Transverse colon (tissue), 4 donors: ENCODE results near the gene LONP2.

Source experiments
- CTCF ChIP-seq, 5 experiments: fragments of 200-600 bp in 3 of 5; fragments of 450-650 bp in 2 of 5; sonication (generic) in 3 of 5; IDR thresholded peaks; 1 replicate in 2 of 5; 2 replicates in 3 of 5; pipeline ENCODE4 v1.5.1; 2016 to 2017; ENCODE audit warnings: antibody characterized with exemption in 5 of 5, inconsistent platforms in 3 of 5, mild to moderate bottlenecking in 2 of 5, moderate library complexity in 1 of 5
- POLR2A ChIP-seq: fragments of 450-650 bp; IDR thresholded peaks from one replicate; pipeline ENCODE4 v1.6.1; 2016; ENCODE audit warnings: antibody characterized with exemption, mild to moderate bottlenecking, moderate library complexity
- POLR2AphosphoS5 ChIP-seq, 3 donors: sonication (generic); formaldehyde crosslinking; IDR thresholded peaks; one replicate each; pipeline ENCODE4 v1.6.1; 2016; ENCODE audit warnings: antibody characterized with exemption in 3 of 3

- no peak for TF ChIP-seq CTCF (IDR thresholded peaks at IDR 0.05)
- TF ChIP-seq POLR2A, result no peak
- TF ChIP-seq POLR2AphosphoS5 (IDR thresholded peaks at IDR 0.05), result no peak
Observed at GRCh38 chr16:48334325-48334724, 90.2 kb downstream of the LONP2 start.
